ENCODE results near the gene TCF4.

TCF4 gene

GRCh38 chr18:55261253-55261652 lies 326.7 kb downstream of the TCF4 start:
- no peak for DNase-seq (ENCODE audit: low read depth in 3 of 3)

- DNase-seq (ENCODE audit: low read depth in 3 of 3) = no peak
Measured at GRCh38 chr18:55258088-55258487, 329.9 kb downstream of the TCF4 start.

GRCh38 chr18:55256929-55257289 lies 331.1 kb downstream of the TCF4 start:
- no peak for DNase-seq (ENCODE audit: low read depth in 3 of 3)

GRCh38 chr18:55256226-55256928 lies 331.6 kb downstream of the TCF4 start:
- DNase-seq (ENCODE audit: low read depth in 3 of 3) = no peak

- DNase-seq (ENCODE audit: low read depth in 3 of 3) = no peak
Measured at GRCh38 chr18:55253814-55254213, 334.2 kb downstream of the TCF4 start.

- DNase-seq (ENCODE audit: low read depth in 3 of 3) = no peak
Measured at GRCh38 chr18:55252901-55253300, 335.1 kb downstream of the TCF4 start.

- DNase-seq (ENCODE audit: low read depth in 3 of 3) = no peak
Measured at GRCh38 chr18:55252053-55252675, 335.8 kb downstream of the TCF4 start.

- DNase-seq (ENCODE audit: low read depth in 3 of 3) = no peak
Measured at GRCh38 chr18:55251254-55251971, 336.6 kb downstream of the TCF4 start.

- DNase-seq (ENCODE audit: low read depth in 3 of 3) = no peak
Measured at GRCh38 chr18:55250768-55251173, 337.2 kb downstream of the TCF4 start.

- DNase-seq (ENCODE audit: low read depth in 3 of 3) = no peak
Measured at GRCh38 chr18:55249550-55249949, 338.4 kb downstream of the TCF4 start.

- DNase-seq (ENCODE audit: low read depth in 3 of 3) = no peak
Measured at GRCh38 chr18:55248495-55248894, 339.5 kb downstream of the TCF4 start.

- no peak for DNase-seq (ENCODE audit: low read depth in 3 of 3)
Measured at GRCh38 chr18:55247032-55247431, 341.0 kb downstream of the TCF4 start.

- no peak for DNase-seq (ENCODE audit: low read depth in 3 of 3)
Measured at GRCh38 chr18:55246278-55246677, 341.7 kb downstream of the TCF4 start.

GRCh38 chr18:55245211-55245614 lies 342.8 kb downstream of the TCF4 start:
- no peak for DNase-seq (ENCODE audit: low read depth in 3 of 3)

- no peak for DNase-seq (ENCODE audit: low read depth in 3 of 3)
Measured at GRCh38 chr18:55244546-55244945, 343.4 kb downstream of the TCF4 start.

GRCh38 chr18:55243857-55244256 lies 344.1 kb downstream of the TCF4 start:
- no peak for DNase-seq (ENCODE audit: low read depth in 3 of 3)

- no peak for DNase-seq (ENCODE audit: low read depth in 3 of 3)
Measured at GRCh38 chr18:55243255-55243654, 344.7 kb downstream of the TCF4 start.

GRCh38 chr18:55240978-55241377 lies 347.0 kb downstream of the TCF4 start:
- DNase-seq (ENCODE audit: low read depth in 3 of 3) = no peak

GRCh38 chr18:55239740-55240139 lies 348.3 kb downstream of the TCF4 start:
- no peak for DNase-seq (ENCODE audit: low read depth in 3 of 3)

GRCh38 chr18:55237660-55238059 lies 350.3 kb downstream of the TCF4 start:
- DNase-seq (ENCODE audit: low read depth in 3 of 3) = no peak

GRCh38 chr18:55236150-55236931 lies 351.7 kb downstream of the TCF4 start:
- DNase-seq (ENCODE audit: low read depth in 3 of 3) = no peak

GRCh38 chr18:55235094-55235461 lies 352.9 kb downstream of the TCF4 start:
- DNase-seq (ENCODE audit: low read depth in 3 of 3) = no peak
